H9 (cell line): ENCODE data around the gene NACC1. TPM values are rescaled to one million over a fixed set of nuclear protein-coding genes. Genes with fewer than 3 reads are reported as not detected.

Source experiments
- DNase-seq: peaks from one replicate; pipeline ENCODE4 v3.0.0-alpha.2; 2017
- H2AFZ ChIP-seq: one replicate; pipeline ENCODE4 v1.6.1; 2013; ENCODE audit warnings: mild to moderate bottlenecking, low read length, control low read depth, moderate library complexity
- H2AK5ac ChIP-seq: 2 replicates; pipeline ENCODE4 v1.6.1; 2013; ENCODE audit warnings: low read length, control low read depth, mixed read lengths; ENCODE audit not compliant: insufficient read length
- H2BK120ac ChIP-seq: one replicate; pipeline ENCODE4 v1.6.1; 2013; ENCODE audit warnings: low read depth, mild to moderate bottlenecking, low read length, control low read depth, inconsistent platforms; ENCODE audit not compliant: poor library complexity, severe bottlenecking
- H2BK12ac ChIP-seq: 2 replicates; pipeline ENCODE4 v1.6.1; 2013; ENCODE audit warnings: low read length, control low read depth, mixed read lengths, low read depth; ENCODE audit not compliant: insufficient read length
- H2BK15ac ChIP-seq: 2 replicates; pipeline ENCODE4 v1.6.1; 2013; ENCODE audit warnings: low read depth, low read length, control low read depth
- H2BK20ac ChIP-seq: one replicate; pipeline ENCODE4 v1.6.1; 2013; ENCODE audit warnings: low read depth, mild to moderate bottlenecking, low read length, control low read depth, inconsistent platforms; ENCODE audit not compliant: poor library complexity, severe bottlenecking
- H2BK5ac ChIP-seq: 2 replicates; pipeline ENCODE4 v1.6.1; 2013; ENCODE audit warnings: low read length, control low read depth, mixed read lengths; ENCODE audit not compliant: insufficient read length
- H3K14ac ChIP-seq: 2 replicates; pipeline ENCODE4 v1.6.1; 2013; ENCODE audit warnings: low read length, control low read depth; ENCODE audit not compliant: insufficient read depth
- H3K18ac ChIP-seq: 2 replicates; pipeline ENCODE4 v1.6.1; 2013; ENCODE audit warnings: low read depth, mild to moderate bottlenecking, mixed read lengths, low read length, control low read depth; ENCODE audit not compliant: insufficient read length
- H3K23ac ChIP-seq: 2 replicates; pipeline ENCODE4 v1.6.1; 2013; ENCODE audit warnings: low read length, control low read depth, mixed read lengths, low read depth; ENCODE audit not compliant: insufficient read length
- H3K23me2 ChIP-seq: 2 replicates; pipeline ENCODE4 v1.6.1; 2013; ENCODE audit warnings: low read depth, mild to moderate bottlenecking, mixed read lengths, low read length, control low read depth; ENCODE audit not compliant: insufficient read length, poor library complexity, severe bottlenecking
- H3K27ac ChIP-seq: 2 replicates; pipeline ENCODE4 v1.5.1; 2013; ENCODE audit warnings: low read length, control low read depth, mixed read lengths, low read depth; ENCODE audit not compliant: insufficient read length
- H3K27me3 ChIP-seq: 2 replicates; pipeline ENCODE4 v1.6.1; 2013; ENCODE audit warnings: low read length, control low read depth, inconsistent platforms; ENCODE audit not compliant: insufficient read depth
- H3K4ac ChIP-seq: 2 replicates; pipeline ENCODE4 v1.6.1; 2013; ENCODE audit warnings: low read depth, mild to moderate bottlenecking, control low read depth, inconsistent platforms, low read length, moderate library complexity
- H3K4me1 ChIP-seq: 2 replicates; pipeline ENCODE4 v1.6.1; 2013; ENCODE audit warnings: low read length, control low read depth, inconsistent platforms; ENCODE audit not compliant: insufficient read depth
- H3K4me2 ChIP-seq: 2 replicates; pipeline ENCODE4 v1.6.1; 2013; ENCODE audit warnings: low read length, control low read depth, mixed read lengths; ENCODE audit not compliant: insufficient read length, insufficient read depth
- H3K56ac ChIP-seq: 2 replicates; pipeline ENCODE4 v1.6.1; 2013; ENCODE audit warnings: low read depth, mild to moderate bottlenecking, mixed read lengths, low read length, control low read depth; ENCODE audit not compliant: insufficient read length
- H3K79me1 ChIP-seq: 2 replicates; pipeline ENCODE4 v1.6.1; 2013; ENCODE audit warnings: low read depth, mild to moderate bottlenecking, moderate library complexity, low read length, control low read depth, inconsistent platforms; ENCODE audit not compliant: insufficient read depth, poor library complexity, severe bottlenecking
- H3K79me2 ChIP-seq: 2 replicates; pipeline ENCODE4 v1.6.1; 2013; ENCODE audit warnings: low read length, control low read depth, inconsistent platforms; ENCODE audit not compliant: insufficient read depth
- H3K9ac ChIP-seq: 2 replicates; pipeline ENCODE4 v1.6.1; 2013; ENCODE audit warnings: low read length, control low read depth, mixed read lengths; ENCODE audit not compliant: insufficient read length; ENCODE audit errors: extremely low read depth
- H3K9me3 ChIP-seq: one replicate; pipeline ENCODE4 v1.6.1; 2013; ENCODE audit warnings: low read depth, low read length, inconsistent platforms; ENCODE audit not compliant: control insufficient read depth
- H3T11ph ChIP-seq: one replicate; pipeline ENCODE4 v1.6.1; 2013; ENCODE audit warnings: mild to moderate bottlenecking, low read length, control low read depth, inconsistent platforms
- H4K20me1 ChIP-seq: one replicate; pipeline ENCODE4 v1.6.1; 2013; ENCODE audit not compliant: control insufficient read depth, insufficient read length, insufficient read depth
- H4K5ac ChIP-seq: 2 replicates; pipeline ENCODE4 v1.6.1; 2013; ENCODE audit warnings: low read depth, mild to moderate bottlenecking, mixed read lengths, low read length, control low read depth; ENCODE audit not compliant: insufficient read length
- H4K8ac ChIP-seq: replicated peaks from 2 replicates; pipeline ENCODE4 v1.6.1; 2013; ENCODE audit warnings: low read length, control low read depth, mixed read lengths, low read depth; ENCODE audit not compliant: insufficient read length
- H4K91ac ChIP-seq: 2 replicates; pipeline ENCODE4 v1.6.1; 2013; ENCODE audit warnings: low read depth, mild to moderate bottlenecking, moderate library complexity, mixed read lengths, low read length, control low read depth; ENCODE audit not compliant: insufficient read length
- H3K27ac Mint-ChIP-seq, 3 experiments: 2 replicates in 2 of 3; 3 replicates in 1 of 3; pipeline ENCODE4 v1.8.0; 2020 to 2021; ENCODE audit warnings: mixed read lengths in 3 of 3, mild to moderate bottlenecking in 1 of 3, moderate library complexity in 1 of 3
- H3K27me3 Mint-ChIP-seq: 2 replicates; pipeline ENCODE4 v1.8.0; 2021; ENCODE audit warnings: low read depth, mild to moderate bottlenecking, moderate library complexity, mixed read lengths
- H3K36me3 Mint-ChIP-seq, 3 experiments: 2 replicates in 2 of 3; 3 replicates in 1 of 3; pipeline ENCODE4 v1.8.0; 2020 to 2021; ENCODE audit warnings: low read depth in 3 of 3, mixed read lengths in 3 of 3; ENCODE audit not compliant: insufficient read depth in 1 of 3
- H3K4me1 Mint-ChIP-seq, 2 experiments: 2 replicates each; pipeline ENCODE4 v1.8.0; 2020; ENCODE audit warnings: mixed read lengths in 2 of 2
- H3K4me3 Mint-ChIP-seq, 2 experiments: 2 replicates in 1 of 2; 3 replicates in 1 of 2; pipeline ENCODE4 v1.8.0; 2020 to 2021; ENCODE audit warnings: mild to moderate bottlenecking in 2 of 2, mixed read lengths in 2 of 2, moderate library complexity in 1 of 2
- H3K9me3 Mint-ChIP-seq, 2 experiments: 2 replicates in 1 of 2; 3 replicates in 1 of 2; pipeline ENCODE4 v1.8.0; 2020; ENCODE audit warnings: mild to moderate bottlenecking in 2 of 2, mixed read lengths in 2 of 2, moderate library complexity in 1 of 2
- CTCF ChIP-seq: fragments of 200-600 bp; sonication (generic); conservative IDR thresholded peaks from 3 replicates; pipeline ENCODE4 v1.8.0; 2021; ENCODE audit warnings: antibody characterized with exemption, mild to moderate bottlenecking
- WGBS: extraction: QIAGEN DNeasy Blood & Tissue Kit; methylation state at CpG from one replicate; pipeline ENCODE4 v1.1.7; 2013; ENCODE audit warnings: missing lambda C conversion rate, low lambda C conversion rate, mixed read lengths; ENCODE audit not compliant: insufficient read length; ENCODE audit errors: extremely low coverage; 5-methylcytosine and 5-hydroxymethylcytosine counted together
- total RNA-seq: library from RNA; stranded (reverse); gene quantifications from 2 replicates; pipeline ENCODE4 v1.2.1, GENCODE V29; 2021

Gene NACC1
- total RNA-seq, 1 experiment from 2014 or later: 198 TPM

- Histone ChIP-seq H3K27ac (no peak overlapping the region), H3K4me2 (no peak overlapping the region), H3K4me1 (peaks cover 7% of the 10 kb centered on the region; the same call in 1 of the 2 replicates), H2BK120ac (no peak overlapping the region), H3T11ph (no peak overlapping the region), H2BK20ac (no peak overlapping the region), H3K9me3 (no peaks in the 10 kb centered on the region), H4K8ac (no peak overlapping the region), H4K5ac (no peak overlapping the region), H3K27me3 (peaks cover 2% of the 10 kb centered on the region; the same call in 1 of the 2 replicates), H3K9ac (no peak overlapping the region), H2AFZ (no peak overlapping the region), H2AK5ac (no peak overlapping the region), H2BK15ac (no peak overlapping the region), H4K20me1 (no peaks in the 10 kb centered on the region), H3K23me2 (peaks cover 3% of the 10 kb centered on the region), H4K91ac (no peak overlapping the region), H3K56ac (no peak overlapping the region), H3K79me1 (no peaks in the 10 kb centered on the region), H3K4ac (no peak overlapping the region), H3K23ac (no peak overlapping the region), H3K79me2 (no peaks in the 10 kb centered on the region), H3K14ac (no peak overlapping the region), H3K18ac (no peak overlapping the region), H2BK12ac (no peak overlapping the region), H2BK5ac (no peak overlapping the region)
- no peak overlapping the region for H3K27ac Mint-ChIP-seq
- H3K4me1 Mint-ChIP-seq: peaks cover 16 to 45% of the 10 kb centered on the region in 2 experiments
- no peak for DNase-seq
- no peak overlapping the region for H3K4me3 Mint-ChIP-seq
- no CpG with 5 or more reads among the region's 6 CpGs for WGBS
- H3K27me3 Mint-ChIP-seq: peaks cover 68% of the 10 kb centered on the region
- H3K36me3 Mint-ChIP-seq: peaks cover 0 to 1% (median 0%) of the 10 kb centered on the region in 3 experiments; a peak in 1 of 7 replicates
- TF ChIP-seq CTCF: no peak
- no peaks in the 10 kb centered on the region for H3K9me3 Mint-ChIP-seq
Measured at GRCh38 chr19:13076787-13077186, 41.3 kb upstream of the NACC1 start.
